D721Med (cell line): ENCODE measurements around the gene ZDHHC7.

Experiments
- DNase-seq: peaks from one replicate; pipeline ENCODE4 v3.0.0; 2011; ENCODE audit warnings: low spot score; ENCODE audit not compliant: insufficient read length
- FAIRE-seq: peaks from 2 replicates; lab custom pipeline; 2011; peaks lifted over from hg19 to GRCh38; lab: Jason Lieb, UNC
- TF ChIP-seq, protein P1 (sequence below): IDR thresholded peaks from 2 replicates; pipeline ENCODE4 v1.5.1; 2012; ENCODE audit warnings: mild to moderate bottlenecking, control low read depth; ENCODE audit not compliant: insufficient read depth; ENCODE audit errors: missing control alignments

Gene ZDHHC7

DNA sequence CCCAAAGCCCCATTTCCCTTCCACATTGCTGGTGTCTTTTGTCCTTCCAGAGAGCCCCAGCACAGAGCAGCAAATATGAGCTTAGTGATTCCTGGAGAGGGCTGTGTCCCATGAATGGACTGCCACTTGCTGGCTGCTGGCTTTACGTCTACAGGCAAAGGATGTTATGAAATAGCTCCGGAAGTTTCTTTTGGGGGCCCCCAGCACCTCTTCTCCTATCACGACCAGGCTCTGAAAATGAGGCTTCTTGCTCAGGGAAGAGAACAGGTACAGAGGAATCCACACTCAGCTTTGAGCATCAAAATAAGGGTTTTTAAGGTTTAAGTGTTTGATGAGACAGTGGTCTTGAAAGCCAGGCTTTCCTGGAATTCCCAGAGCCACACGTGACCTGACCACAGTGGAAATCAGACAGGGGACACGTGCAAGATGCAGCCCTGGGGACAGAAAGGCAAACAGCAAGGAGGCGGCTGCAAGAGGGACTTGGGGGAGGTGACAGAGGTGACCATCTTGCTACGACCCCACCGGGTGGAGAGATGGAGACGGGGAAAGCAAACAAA lies 58.1 kb downstream of the ZDHHC7 start:
- FAIRE-seq (no peak), DNase-seq (no peak)
- TF ChIP-seq, protein P1, sequence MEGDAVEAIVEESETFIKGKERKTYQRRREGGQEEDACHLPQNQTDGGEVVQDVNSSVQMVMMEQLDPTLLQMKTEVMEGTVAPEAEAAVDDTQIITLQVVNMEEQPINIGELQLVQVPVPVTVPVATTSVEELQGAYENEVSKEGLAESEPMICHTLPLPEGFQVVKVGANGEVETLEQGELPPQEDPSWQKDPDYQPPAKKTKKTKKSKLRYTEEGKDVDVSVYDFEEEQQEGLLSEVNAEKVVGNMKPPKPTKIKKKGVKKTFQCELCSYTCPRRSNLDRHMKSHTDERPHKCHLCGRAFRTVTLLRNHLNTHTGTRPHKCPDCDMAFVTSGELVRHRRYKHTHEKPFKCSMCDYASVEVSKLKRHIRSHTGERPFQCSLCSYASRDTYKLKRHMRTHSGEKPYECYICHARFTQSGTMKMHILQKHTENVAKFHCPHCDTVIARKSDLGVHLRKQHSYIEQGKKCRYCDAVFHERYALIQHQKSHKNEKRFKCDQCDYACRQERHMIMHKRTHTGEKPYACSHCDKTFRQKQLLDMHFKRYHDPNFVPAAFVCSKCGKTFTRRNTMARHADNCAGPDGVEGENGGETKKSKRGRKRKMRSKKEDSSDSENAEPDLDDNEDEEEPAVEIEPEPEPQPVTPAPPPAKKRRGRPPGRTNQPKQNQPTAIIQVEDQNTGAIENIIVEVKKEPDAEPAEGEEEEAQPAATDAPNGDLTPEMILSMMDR = no peak

DNA sequence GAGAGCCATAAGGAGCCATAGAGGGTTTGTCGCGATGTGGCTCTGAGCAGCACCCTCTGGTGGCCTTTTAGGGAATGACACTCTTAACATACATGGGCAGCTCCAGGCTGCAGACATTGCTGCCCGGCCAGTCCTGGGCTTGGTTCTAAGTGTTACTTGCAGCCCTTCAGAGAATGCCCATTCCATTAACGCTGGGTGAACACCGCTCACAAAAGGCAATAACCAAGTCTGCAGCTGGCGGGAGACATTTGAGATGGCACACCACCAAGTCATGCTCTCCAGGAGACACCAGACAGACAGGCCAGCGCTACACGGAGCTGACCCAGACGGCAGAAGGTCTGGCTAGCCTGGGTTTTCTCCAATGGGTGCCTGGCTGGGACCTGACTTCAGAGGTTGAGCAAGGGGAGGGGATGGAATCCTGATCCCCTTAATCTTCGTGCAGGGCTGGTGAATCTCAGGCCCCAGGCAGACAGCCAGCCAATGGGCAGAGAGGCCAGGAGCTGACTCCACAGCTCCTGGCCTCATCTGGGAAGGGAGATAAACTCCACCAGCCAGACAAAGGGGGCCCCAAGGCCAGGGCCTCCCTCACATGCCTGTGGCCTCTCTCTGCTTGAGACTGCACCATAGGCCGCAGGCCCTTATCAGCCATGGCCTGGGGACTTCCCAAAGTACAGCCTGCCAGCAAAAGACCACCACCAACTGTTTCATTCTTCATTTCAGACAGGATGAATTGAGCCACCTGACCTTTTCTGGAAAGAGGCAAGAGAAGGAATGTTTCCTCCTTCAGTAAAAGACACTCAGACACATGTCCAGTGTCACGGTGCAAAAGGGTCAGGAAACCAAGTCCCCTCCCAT lies 58.8 kb downstream of the ZDHHC7 start:
- FAIRE-seq = no peak
- no peak for DNase-seq
- TF ChIP-seq, protein P1 = peak; percentile 86

DNA sequence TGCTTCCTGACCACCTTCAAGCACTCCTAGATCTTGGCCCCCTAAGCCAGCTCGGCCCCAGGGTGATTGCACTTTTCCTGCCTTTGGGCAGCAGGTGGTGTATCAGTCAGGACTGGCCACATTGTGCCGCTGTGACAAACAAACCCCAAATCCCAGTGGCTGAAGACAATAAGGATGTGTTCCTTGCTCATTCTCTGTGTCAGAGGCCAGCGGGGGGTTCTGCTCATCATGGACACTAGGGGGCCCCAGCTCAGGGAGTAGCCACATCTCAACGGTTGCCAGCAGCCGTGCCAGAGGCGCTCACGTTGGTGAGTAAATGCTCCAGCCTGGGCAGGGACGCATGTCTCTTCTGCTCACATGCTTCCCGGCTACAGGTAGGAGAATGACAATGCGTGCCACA lies 60.4 kb downstream of the ZDHHC7 start:
- TF ChIP-seq, protein P1 = peak; percentile 9
- no peak for DNase-seq
- FAIRE-seq = no peak

DNA sequence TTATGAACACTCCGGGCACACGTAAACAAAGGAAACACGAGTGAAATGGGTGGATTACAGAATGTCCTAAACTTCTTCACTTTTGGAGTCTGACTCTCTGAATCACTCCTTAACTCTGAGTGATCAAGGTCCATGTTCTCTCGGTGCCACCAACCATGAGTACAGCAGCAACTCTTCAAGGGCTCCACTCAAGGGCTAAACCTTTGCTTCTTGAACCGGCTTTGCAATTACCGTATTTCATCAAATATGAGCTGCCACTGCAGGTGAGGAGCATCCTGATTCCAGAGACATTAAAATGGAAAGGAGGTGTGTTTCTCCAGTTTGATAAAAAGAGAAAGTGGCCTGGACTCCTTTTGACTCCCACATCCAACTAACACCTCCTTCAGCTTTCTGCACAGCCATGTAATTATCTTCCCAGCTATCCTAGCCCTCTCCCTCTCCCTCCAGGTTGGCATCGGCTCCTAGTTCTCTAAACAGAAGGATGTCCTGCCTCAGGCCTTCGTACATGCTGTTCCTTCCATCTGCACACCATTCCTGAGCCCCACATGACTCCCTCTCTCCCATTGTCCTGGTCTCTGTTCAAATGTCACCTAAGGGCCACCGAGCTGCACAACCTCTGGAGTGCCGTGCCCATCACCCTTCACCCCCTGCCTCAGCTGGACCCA lies 61.4 kb downstream of the ZDHHC7 start:
- FAIRE-seq = no peak
- TF ChIP-seq, protein P1 = no peak
- no peak for DNase-seq

DNA sequence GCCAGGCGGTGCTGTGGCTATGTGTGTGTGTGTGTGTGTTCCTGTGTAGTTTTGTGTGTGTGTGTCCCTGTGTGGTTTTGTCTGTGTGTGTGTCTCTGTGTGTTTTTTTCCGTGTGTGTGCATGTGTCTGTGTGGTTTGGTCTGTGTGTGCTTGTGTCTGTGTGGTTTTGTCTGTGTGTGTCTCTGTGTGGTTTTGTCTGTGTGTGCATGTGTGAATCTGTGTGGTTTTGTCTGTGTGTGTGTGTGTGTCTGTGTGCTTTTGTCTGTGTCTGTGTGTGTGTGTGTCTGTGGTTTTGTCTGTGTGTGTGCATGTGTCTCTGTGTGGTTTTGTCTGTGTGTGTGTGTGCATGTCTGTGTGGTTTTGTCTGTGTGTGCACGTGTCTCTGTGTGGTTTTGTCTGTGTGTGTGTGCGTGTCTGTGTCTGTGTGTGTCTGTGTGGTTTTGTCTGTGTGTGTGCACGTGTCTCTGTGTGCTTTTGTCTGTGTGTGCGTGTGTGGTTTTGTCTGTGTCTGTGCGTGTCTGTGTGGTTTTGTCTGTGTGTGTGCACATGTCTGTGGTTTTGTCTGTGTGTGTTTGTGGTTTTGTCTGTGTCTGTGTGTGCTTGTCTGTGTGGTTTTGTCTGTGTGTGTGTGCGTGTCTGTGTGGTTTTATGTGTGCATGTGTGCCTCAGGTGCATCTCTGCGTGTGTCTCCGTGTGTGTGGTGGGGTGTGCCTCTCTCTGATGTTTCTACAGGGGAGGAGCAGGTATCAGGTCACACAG lies 62.3 kb downstream of the ZDHHC7 start:
- FAIRE-seq = no peak

More for the DNA sequence above, 62.3 kb downstream of the ZDHHC7 start:
- no peak for DNase-seq
- TF ChIP-seq, protein P1 = no peak
